ENCODE results near the gene NLRX1. TPM values are rescaled to one million over a fixed set of nuclear protein-coding genes. Genes with fewer than 3 reads are reported as not detected.

The NLRX1 gene
- total and polyA plus RNA-seq, 4 donors: 4.2 to 12.0 (median 10.4) TPM

- TF ChIP-seq NR2F2 (IDR thresholded peaks at IDR 0.05): no peak
- no peak for TF ChIP-seq SP1 (IDR thresholded peaks at IDR 0.05)
- TF ChIP-seq GABPA (IDR thresholded peaks at IDR 0.05 in 1 of 2, conservative IDR thresholded peaks at IDR 0.05 in 1 of 2): no peak
- no peak for TF ChIP-seq HNF4G (IDR thresholded peaks at IDR 0.05)
- no peak for TF ChIP-seq RAD21 (IDR thresholded peaks at IDR 0.05)
- no peak for TF ChIP-seq TAF1 (conservative IDR thresholded peaks at IDR 0.05)
- TF ChIP-seq YY1 (IDR thresholded peaks at IDR 0.05): no peak
- no peak for TF ChIP-seq HNF4A (conservative IDR thresholded peaks at IDR 0.05)
- no peaks in the 10 kb centered on the region for H3K36me3 ChIP-seq (ENCODE audit: control insufficient read depth in 4 of 4, insufficient read depth in 3 of 4, low read depth in 1 of 4, low read length in 3 of 4)
- H3K27ac ChIP-seq (ENCODE audit: low read depth in 1 of 2, low read length in 2 of 2): peak overlapping the region; percentile 83 to 88
- WGBS: 4% methylated on average over 41 of the region's 41 CpGs
- peaks cover 3 to 13% (median 11%) of the 10 kb centered on the region in 4 donors for H3K4me1 ChIP-seq (ENCODE audit: control insufficient read depth in 4 of 4, insufficient read depth in 4 of 4, low read length in 3 of 4)
- H3K9me3 ChIP-seq (ENCODE audit: control insufficient read depth in 4 of 4, low read length in 3 of 4): no peaks in the 10 kb centered on the region
- DNase-seq (ENCODE audit: low spot score): peak; percentile 51
- H3K9ac ChIP-seq (ENCODE audit: low read depth in 1 of 2, low read length in 2 of 2): peak overlapping the region; percentile 59 to 71
- peak overlapping the region; percentile 91 to 99 (median 94) for H3K4me3 ChIP-seq (ENCODE audit: low read depth in 1 of 3, low read length in 3 of 3)
- H3K27me3 ChIP-seq (ENCODE audit: control insufficient read depth in 4 of 4, insufficient read depth in 4 of 4, low read length in 3 of 4): no peaks in the 10 kb centered on the region
These were observed 38.2 kb downstream of the NLRX1 start for GRCh38 chr11:119206511-119207414.

GRCh38 chr11:119207415-119207960 is 39.0 kb downstream of the NLRX1 start:
- WGBS: 57% methylated on average over 11 of the region's 11 CpGs
- no peaks in the 10 kb centered on the region for H3K9me3 ChIP-seq (ENCODE audit: control insufficient read depth in 4 of 4, low read length in 3 of 4)
- H3K9ac ChIP-seq (ENCODE audit: low read depth in 1 of 2, low read length in 2 of 2): peak overlapping the region; percentile 56 to 59
- peak overlapping the region in 1 of 2 donors; percentile 64 for H3K27ac ChIP-seq (ENCODE audit: low read depth in 1 of 2, low read length in 2 of 2)
- H3K4me3 ChIP-seq (ENCODE audit: low read depth in 1 of 3, low read length in 3 of 3): peak overlapping the region in 2 of 3 donors; percentile 94 to 99
- H3K36me3 ChIP-seq (ENCODE audit: control insufficient read depth in 4 of 4, insufficient read depth in 3 of 4, low read depth in 1 of 4, low read length in 3 of 4): no peaks in the 10 kb centered on the region
- H3K4me1 ChIP-seq (ENCODE audit: control insufficient read depth in 4 of 4, insufficient read depth in 4 of 4, low read length in 3 of 4): peaks cover 3 to 13% (median 11%) of the 10 kb centered on the region in 4 donors
- H3K27me3 ChIP-seq (ENCODE audit: control insufficient read depth in 4 of 4, insufficient read depth in 4 of 4, low read length in 3 of 4): no peaks in the 10 kb centered on the region
- TF ChIP-seq CTCF (IDR thresholded peaks at IDR 0.05; ENCODE audit: low read depth, low read length, missing input control): no peak
- TF ChIP-seq RAD21 (IDR thresholded peaks at IDR 0.05): no peak
- TF ChIP-seq EGR1 (IDR thresholded peaks at IDR 0.05; ENCODE audit: low read depth in 2 of 2): no peak
- TF ChIP-seq GABPA (IDR thresholded peaks at IDR 0.05 in 1 of 2, conservative IDR thresholded peaks at IDR 0.05 in 1 of 2): no peak
- TF ChIP-seq FOXA2 (IDR thresholded peaks at IDR 0.05): no peak
- no peak for TF ChIP-seq YY1 (IDR thresholded peaks at IDR 0.05)
- TF ChIP-seq RXRA (IDR thresholded peaks at IDR 0.05): no peak
- TF ChIP-seq NR2F2 (IDR thresholded peaks at IDR 0.05): no peak
- TF ChIP-seq REST (IDR thresholded peaks at IDR 0.05): no peak
- TF ChIP-seq FOXA1 (IDR thresholded peaks at IDR 0.05): no peak
- no peak for TF ChIP-seq TAF1 (conservative IDR thresholded peaks at IDR 0.05)
- TF ChIP-seq JUND (IDR thresholded peaks at IDR 0.05): no peak
- no peak for TF ChIP-seq HNF4A (conservative IDR thresholded peaks at IDR 0.05)
- TF ChIP-seq MAX (IDR thresholded peaks at IDR 0.05): no peak
- TF ChIP-seq ATF3 (IDR thresholded peaks at IDR 0.05): no peak
- no peak for TF ChIP-seq SP1 (IDR thresholded peaks at IDR 0.05)
- TF ChIP-seq HNF4G (IDR thresholded peaks at IDR 0.05): no peak
- no peak for DNase-seq (ENCODE audit: low spot score)

Measured in liver (tissue), 9 donors.